Lung (tissue), 12 donors: ENCODE data around the gene RELA. TPM values are rescaled to one million over a fixed set of nuclear protein-coding genes. Genes with fewer than 3 reads are reported as not detected.

ENCODE experiments used
- ATAC-seq: fragments of 200-7000 bp; cut with Tn5 transposase; one replicate; pipeline ENCODE4 v1.9.1; 2020; ENCODE audit warnings: moderate number of reproducible peaks; ENCODE audit not compliant: insufficient read depth, low FRiP score
- DNase-seq, 3 donors: peaks; one replicate each; pipeline ENCODE4 v3.0.0-alpha.2; 2013 to 2017
- H3K27ac ChIP-seq, 2 donors: one replicate each; pipeline ENCODE4 v1.5.1; 2013; ENCODE audit warnings: mild to moderate bottlenecking in 2 of 2, moderate library complexity in 2 of 2, control low read depth in 1 of 2, inconsistent platforms in 1 of 2, low read depth in 1 of 2, low read length in 1 of 2
- H3K27me3 ChIP-seq, 3 donors: one replicate each; pipeline ENCODE4 v1.5.1; 2013; ENCODE audit warnings: low read length in 2 of 3; ENCODE audit not compliant: control insufficient read depth in 3 of 3, insufficient read depth in 3 of 3
- H3K36me3 ChIP-seq, 4 donors: one replicate each; pipeline ENCODE4 v1.5.1; 2013; ENCODE audit warnings: low read length in 4 of 4, mild to moderate bottlenecking in 1 of 4, moderate library complexity in 1 of 4; ENCODE audit not compliant: control insufficient read depth in 4 of 4, insufficient read depth in 4 of 4
- H3K4me1 ChIP-seq, 5 donors: one replicate each; pipeline ENCODE4 v1.5.1; 2013; ENCODE audit warnings: low read length in 5 of 5, mild to moderate bottlenecking in 2 of 5, moderate library complexity in 1 of 5; ENCODE audit not compliant: control insufficient read depth in 5 of 5, insufficient read depth in 5 of 5
- H3K4me3 ChIP-seq: one replicate; pipeline ENCODE4 v1.5.1; 2013; ENCODE audit warnings: mild to moderate bottlenecking, control low read depth, moderate library complexity
- H3K9ac ChIP-seq, 2 donors: one replicate each; pipeline ENCODE4 v1.5.1; 2013; ENCODE audit warnings: low read length in 2 of 2, control low read depth in 1 of 2; ENCODE audit not compliant: insufficient read depth in 1 of 2
- H3K9me3 ChIP-seq, 4 donors: one replicate each; pipeline ENCODE4 v1.5.1; 2013; ENCODE audit warnings: low read length in 3 of 4, mild to moderate bottlenecking in 1 of 4, moderate library complexity in 1 of 4; ENCODE audit not compliant: control insufficient read depth in 4 of 4, insufficient read depth in 3 of 4
- CTCF ChIP-seq: IDR thresholded peaks from 2 replicates; pipeline ENCODE4 v1.5.1; 2012; ENCODE audit warnings: mild to moderate bottlenecking; ENCODE audit errors: control extremely low read depth, extremely low read depth
- WGBS, 2 donors: extraction: QIAGEN DNeasy Blood & Tissue Kit; methylation state at CpG; one replicate each; pipeline ENCODE4 v1.1.7; 2013; 5-methylcytosine and 5-hydroxymethylcytosine counted together
- polyA plus RNA-seq, 2 donors: library from polyadenylated mRNA; stranded (reverse); fragments of 200-250 nt; gene quantifications; one replicate each; pipeline ENCODE4 v1.2.1, GENCODE V29; 2013
- total RNA-seq, 2 donors: library from RNA; depleted of rRNA in 1 of 2; stranded (reverse); fragments of >200 nt in 1 of 2; gene quantifications; one replicate each; pipeline ENCODE4 v1.2.1, GENCODE V29; 2014 to 2021
- donor health status: control.
- donor health status: control.
- donor health status: Bipolar disorder and iron deficiency.
- donor health status: healthy.
- donor health status: DM: yes; HTN: yes; CAD: no.

The RELA gene
- total and polyA plus RNA-seq, 4 donors = 34.8 to 72.6 (median 58.0) TPM

DNA sequence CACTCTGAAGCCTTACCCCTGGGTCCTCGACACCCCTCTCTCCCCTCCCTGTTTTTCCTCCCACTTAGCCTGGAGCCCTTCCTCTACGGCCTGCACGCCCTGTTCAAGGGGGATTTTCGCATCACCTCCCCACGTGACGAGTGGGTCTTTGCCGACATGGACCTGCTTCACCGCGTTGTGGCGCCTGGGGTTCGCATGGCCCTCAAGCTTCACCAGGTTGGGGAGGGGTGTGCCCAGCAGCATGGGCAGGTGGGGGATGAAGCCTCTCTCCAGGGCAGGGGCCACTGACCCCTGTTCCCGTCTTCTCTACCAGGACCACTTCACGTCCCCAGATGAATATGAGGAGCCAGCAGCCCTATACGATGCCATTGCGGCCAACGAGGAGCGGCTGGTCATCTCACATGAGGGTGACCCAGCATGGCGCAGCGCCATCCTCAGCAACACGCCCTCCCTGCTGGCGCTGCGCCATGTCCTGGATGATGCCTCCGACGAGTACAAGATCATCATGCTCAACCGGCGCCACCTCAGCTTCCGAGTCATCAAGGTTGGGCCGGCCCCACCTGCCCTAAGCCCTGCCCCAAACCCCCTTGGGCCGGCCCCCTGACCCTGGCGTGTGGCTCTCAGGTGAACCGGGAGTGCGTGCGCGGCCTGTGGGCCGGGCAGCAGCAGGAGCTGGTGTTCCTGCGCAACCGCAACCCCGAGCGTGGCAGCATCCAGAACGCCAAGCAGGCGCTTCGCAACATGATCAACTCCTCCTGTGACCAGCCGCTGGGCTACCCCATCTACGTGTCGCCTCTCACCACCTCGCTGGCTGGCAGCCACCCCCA is 27.6 kb downstream of the RELA start:
- Histone ChIP-seq H3K9ac (no peak overlapping the region), H3K4me1 (peaks cover 0 to 14% (median 3%) of the 10 kb centered on the region in 5 donors), H3K4me3 (no peak overlapping the region), H3K27me3 (no peaks in the 10 kb centered on the region), H3K27ac (no peak overlapping the region), H3K36me3 (peaks cover 0 to 52% (median 17%) of the 10 kb centered on the region in 4 donors), H3K9me3 (no peaks in the 10 kb centered on the region)
- no peak for DNase-seq
- ATAC-seq = no peak
- TF ChIP-seq CTCF = no peak
- WGBS, 2 donors = 95 to 96% methylated on average over 46 of the region's 46 CpGs

DNA sequence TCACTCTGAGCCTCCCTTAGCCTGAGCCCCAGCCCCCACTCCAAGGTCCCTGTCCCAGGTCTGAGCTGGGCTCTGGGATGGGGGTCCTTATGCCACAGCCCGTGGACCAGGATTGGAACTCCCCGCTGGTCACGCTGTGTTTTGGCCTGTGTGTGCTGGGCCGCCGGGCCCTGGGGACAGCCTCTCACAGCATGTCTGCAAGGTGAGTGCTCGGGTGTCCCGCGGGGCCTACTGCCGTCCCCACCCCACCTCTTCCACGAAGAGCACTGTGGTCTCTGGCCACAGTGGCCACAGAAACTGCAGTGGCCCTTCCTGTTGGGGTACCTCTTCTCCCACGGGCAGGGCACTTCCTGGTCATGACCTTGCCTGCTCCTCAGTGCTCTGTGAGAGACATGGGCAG is 28.3 kb downstream of the RELA start:
- ATAC-seq (no peak), DNase-seq (no peak)
- no peaks in the 10 kb centered on the region for H3K9me3 ChIP-seq
- no peak for TF ChIP-seq CTCF
- H3K4me1 ChIP-seq = peaks cover 0 to 14% (median 3%) of the 10 kb centered on the region in 5 donors
- H3K9ac ChIP-seq = no peak overlapping the region
- 89 to 90% methylated on average over 11 of the region's 11 CpGs for WGBS, 2 donors
- no peaks in the 10 kb centered on the region for H3K27me3 ChIP-seq
- H3K4me3 ChIP-seq = no peak overlapping the region
- peaks cover 4 to 59% (median 18%) of the 10 kb centered on the region in 4 donors for H3K36me3 ChIP-seq
- H3K27ac ChIP-seq = no peak overlapping the region

DNA sequence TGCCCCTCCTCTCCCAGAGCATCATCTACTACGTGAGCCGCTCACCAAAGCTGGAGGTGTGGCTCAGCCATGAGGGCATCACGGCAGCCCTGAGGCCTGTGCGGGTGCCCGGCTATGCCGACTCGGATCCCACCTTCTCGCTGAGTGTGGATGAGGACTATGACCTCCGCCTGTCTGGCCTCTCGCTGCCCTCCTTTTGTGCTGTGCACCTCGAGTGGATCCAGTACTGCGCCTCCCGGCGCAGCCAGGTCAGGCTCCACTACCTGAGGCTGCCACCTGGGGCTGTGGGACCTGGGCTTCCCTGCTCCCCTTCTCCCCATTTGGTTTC is 28.6 kb downstream of the RELA start:
- no peaks in the 10 kb centered on the region for H3K9me3 ChIP-seq
- TF ChIP-seq CTCF = no peak
- H3K36me3 ChIP-seq = peaks cover 4 to 63% (median 21%) of the 10 kb centered on the region in 4 donors
- no peak for DNase-seq
- no peaks in the 10 kb centered on the region for H3K27me3 ChIP-seq
- no peak overlapping the region for H3K4me3 ChIP-seq
- peaks cover 0 to 14% (median 3%) of the 10 kb centered on the region in 5 donors for H3K4me1 ChIP-seq
- 89 to 92% methylated on average over 14 of the region's 14 CpGs for WGBS, 2 donors
- ATAC-seq = no peak
- H3K9ac ChIP-seq = no peak overlapping the region
- no peak overlapping the region for H3K27ac ChIP-seq
